HEK293T (cell line): ENCODE results near the gene KCNC1.

Source experiments
- BHLHE40 ChIP-seq: fragments of 450-650 bp; IDR thresholded peaks from 2 replicates; pipeline ENCODE4 v1.6.1; 2016; ENCODE audit warnings: mild to moderate bottlenecking, moderate library complexity, borderline replicate concordance
- FOXK2 ChIP-seq: fragments of 450-650 bp; IDR thresholded peaks from 2 replicates; pipeline ENCODE4 v1.6.1; 2016; ENCODE audit warnings: mild to moderate bottlenecking
- FOXM1 ChIP-seq: fragments of 450-650 bp; IDR thresholded peaks from 2 replicates; pipeline ENCODE4 v1.6.1; 2017; ENCODE audit warnings: mild to moderate bottlenecking, borderline replicate concordance
- L3MBTL2 ChIP-seq: fragments of 450-650 bp; conservative IDR thresholded peaks from 2 replicates; pipeline ENCODE4 v1.6.1; 2016; ENCODE audit warnings: mild to moderate bottlenecking
- NFRKB ChIP-seq: fragments of 450-650 bp; IDR thresholded peaks from 2 replicates; pipeline ENCODE4 v1.6.1; 2016; ENCODE audit warnings: mild to moderate bottlenecking, moderate library complexity
- PKNOX1 ChIP-seq: fragments of 450-650 bp; IDR thresholded peaks from 2 replicates; pipeline ENCODE4 v1.6.1; 2016
- TARDBP ChIP-seq: fragments of 450-650 bp; IDR thresholded peaks from 2 replicates; pipeline ENCODE4 v1.6.1; 2016

DNA sequence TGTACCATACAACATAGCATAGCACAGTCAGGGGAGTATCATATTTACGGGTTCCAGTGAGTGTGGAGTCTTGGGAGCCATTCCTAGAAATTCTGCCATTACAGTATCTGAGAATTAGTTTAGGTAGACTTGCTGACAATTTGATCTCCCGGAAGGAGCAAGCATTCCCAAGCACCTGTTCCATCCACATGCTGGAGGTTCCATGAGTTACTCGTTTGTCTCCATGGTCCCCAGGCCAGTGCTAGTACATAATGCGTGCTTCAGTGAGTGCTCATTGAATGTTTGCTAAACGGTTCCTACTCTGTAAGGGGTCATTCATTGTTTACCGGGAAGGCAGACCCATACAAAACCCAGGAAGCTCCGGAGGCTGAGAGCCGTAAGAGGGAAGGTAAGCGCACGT lies 42.6 kb upstream of the KCNC1 start:
- TF ChIP-seq BHLHE40 (no peak), PKNOX1 (no peak), FOXM1 (no peak), NFRKB (no peak), L3MBTL2 (no peak), FOXK2 (no peak), TARDBP (no peak)
